Stimulated activated CD4-positive, alpha-beta T cell treated with anti-CD3 and anti-CD28 coated beads, Interleukin-1b, Interleukin-23, amount 100 ng/mL, for 48 hours (primary cell): ENCODE results near the gene GRAP2.

ENCODE experiments used
- DNase-seq: peaks from one replicate; pipeline ENCODE4 v3.0.0-alpha.2; 2020

Gene GRAP2

GRCh38 chr22:40022536-40023240, 121.8 kb downstream of the GRAP2 start:
- no peak for DNase-seq
